A549 (cell line): Measurements from ENCODE around the gene SLC39A2. TPM values are rescaled to one million over a fixed set of nuclear protein-coding genes. Genes with fewer than 3 reads are reported as not detected.

Experiments used
- ATAC-seq, 2 experiments: fragments of 200-7000 bp in 1 of 2; fragments of >200 bp in 1 of 2; cut with Nextera tagmentation in 1 of 2; cut with Tn5 transposase in 1 of 2; 3 replicates each; pipeline versions ENCODE4 v1.8.0 to v1.9.1; 2018 to 2020; ENCODE audit warnings: mild to moderate bottlenecking in 1 of 2, moderate library complexity in 1 of 2
- CTCF ChIA-PET: fragments of 300-600 bp; sonication (Branson Sonifier 250); formaldehyde crosslinking; extraction: SDS; loops from one replicate; lab custom pipeline; 2021; ENCODE audit warnings: antibody characterized with exemption, inconsistent platforms; lab: Yijun Ruan, JAX
- POLR2A ChIA-PET: fragments of 350-600 bp; formaldehyde crosslinking; extraction: SDS; loops from one replicate; lab custom pipeline; 2021; ENCODE audit warnings: antibody characterized with exemption, inconsistent platforms; lab: Yijun Ruan, JAX
- DNase-seq, 2 experiments: peaks; one replicate each; pipeline versions ENCODE4 v3.0.0 to v3.0.0-alpha.2; 2011 to 2016; ENCODE audit warnings: low read depth in 1 of 2, low spot score in 1 of 2
- FAIRE-seq: peaks from 2 replicates; lab custom pipeline; 2011; peaks lifted over from hg19 to GRCh38; lab: Jason Lieb, UNC
- H3K27ac ChIP-seq, 2 experiments: fragments of >200 bp; sonication (Bioruptor Twin); formaldehyde crosslinking; 3 replicates each; pipeline ENCODE4 v1.5.1; 2016 to 2017
- H3K4me1 ChIP-seq: fragments of >200 bp; sonication (Bioruptor Twin); formaldehyde crosslinking; 3 replicates; pipeline ENCODE4 v1.6.1; 2016
- H3K4me2 ChIP-seq: fragments of >200 bp; sonication (Bioruptor Twin); formaldehyde crosslinking; 3 replicates; pipeline ENCODE4 v1.6.1; 2016
- H3K4me3 ChIP-seq: fragments of >200 bp; sonication (Bioruptor Twin); formaldehyde crosslinking; 3 replicates; pipeline ENCODE4 v1.5.1; 2016
- H3K9me3 ChIP-seq: fragments of >200 bp; sonication (Bioruptor Twin); formaldehyde crosslinking; 3 replicates; pipeline ENCODE4 v1.6.1; 2016
- CBX8 ChIP-seq: fragments of 200-600 bp; sonication (generic); IDR thresholded peaks from 2 replicates; pipeline ENCODE4 v1.6.1; 2016
- CEBPB ChIP-seq, 2 experiments: fragments of >200 bp in 1 of 2; sonication (Bioruptor Twin) in 1 of 2; formaldehyde crosslinking in 1 of 2; IDR thresholded peaks; 2 replicates each; pipeline ENCODE4 v1.6.1; 2012 to 2016
- EHMT2 ChIP-seq: fragments of 200-600 bp; sonication (generic); IDR thresholded peaks from 2 replicates; pipeline ENCODE4 v1.6.1; 2016; ENCODE audit warnings: antibody characterized with exemption, low read depth, mild to moderate bottlenecking, moderate library complexity
- EP300 ChIP-seq, 2 experiments: fragments of >200 bp; sonication (Bioruptor Twin); formaldehyde crosslinking; IDR thresholded peaks; 2 replicates in 1 of 2; 3 replicates in 1 of 2; pipeline ENCODE4 v1.6.1; 2016 to 2017
- FOXS1 ChIP-seq: fragments of 250-450 bp; sonication (Bioruptor Pico); IDR thresholded peaks from 2 replicates; pipeline ENCODE4 v1.5.0; 2020; ENCODE audit warnings: mild to moderate bottlenecking, moderate library complexity
- HDAC2 ChIP-seq: fragments of 200-600 bp; sonication (generic); IDR thresholded peaks from 2 replicates; pipeline ENCODE4 v1.6.1; 2016
- HMGXB4 ChIP-seq: fragments of 250-450 bp; sonication (Bioruptor Pico); IDR thresholded peaks from 2 replicates; pipeline ENCODE4 v1.5.0; 2021; ENCODE audit warnings: mild to moderate bottlenecking, moderate library complexity, borderline replicate concordance
- HOXA7 ChIP-seq: fragments of 250-450 bp; sonication (Bioruptor Pico); IDR thresholded peaks from 2 replicates; pipeline ENCODE4 v1.5.0; 2020; ENCODE audit warnings: mild to moderate bottlenecking, moderate library complexity
- HOXB13 ChIP-seq: fragments of 250-450 bp; sonication (Bioruptor Pico); IDR thresholded peaks from 2 replicates; pipeline ENCODE4 v1.5.0; 2020; ENCODE audit warnings: low read depth, mild to moderate bottlenecking, moderate library complexity
- HOXB5 ChIP-seq: fragments of 250-450 bp; sonication (Bioruptor Pico); IDR thresholded peaks from 2 replicates; pipeline ENCODE4 v1.5.0; 2020; ENCODE audit warnings: mild to moderate bottlenecking, moderate library complexity
- MAZ ChIP-seq: fragments of 150-350 bp; IDR thresholded peaks from 2 replicates; pipeline ENCODE4 v1.6.1; 2014; ENCODE audit warnings: antibody characterized with exemption, low read depth, low read length, borderline replicate concordance
- MYC ChIP-seq: IDR thresholded peaks from 2 replicates; pipeline ENCODE4 v1.6.1; 2012; ENCODE audit warnings: mild to moderate bottlenecking, inconsistent platforms, low read length, improper control_type of control experiment, borderline replicate concordance
- NR3C1 ChIP-seq: fragments of >200 bp; sonication (Bioruptor Twin); formaldehyde crosslinking; IDR thresholded peaks from 3 replicates; pipeline ENCODE4 v1.6.1; 2017
- PHF8 ChIP-seq: fragments of 200-600 bp; sonication (generic); IDR thresholded peaks from 2 replicates; pipeline ENCODE4 v1.6.1; 2016; ENCODE audit warnings: low read depth, mild to moderate bottlenecking, antibody characterized with exemption, moderate library complexity, borderline replicate concordance
- POLR2AphosphoS2 ChIP-seq: conservative IDR thresholded peaks from 2 replicates; pipeline ENCODE4 v1.6.1; 2012; ENCODE audit warnings: low read length, improper control_type of control experiment, inconsistent platforms
- RNF2 ChIP-seq: fragments of 200-600 bp; sonication (generic); IDR thresholded peaks from 2 replicates; pipeline ENCODE4 v1.6.1; 2016; ENCODE audit warnings: low read depth, mild to moderate bottlenecking, antibody characterized with exemption, moderate library complexity, borderline replicate concordance
- SMC3 ChIP-seq: fragments of >200 bp; sonication (Bioruptor Twin); formaldehyde crosslinking; IDR thresholded peaks from 3 replicates; pipeline ENCODE4 v1.6.1; 2018; ENCODE audit warnings: inconsistent platforms
- SREBF2 ChIP-seq: fragments of 450-650 bp; IDR thresholded peaks from 2 replicates; pipeline ENCODE4 v1.6.1; 2014; ENCODE audit warnings: mild to moderate bottlenecking, moderate library complexity
- TFCP2L1 ChIP-seq: fragments of 250-450 bp; sonication (Bioruptor Pico); IDR thresholded peaks from 2 replicates; pipeline ENCODE4 v1.5.0; 2021; ENCODE audit warnings: mild to moderate bottlenecking
- TP53 ChIP-seq: fragments of 250-450 bp; sonication (Bioruptor Pico); IDR thresholded peaks from 2 replicates; pipeline ENCODE4 v1.5.0; 2021; ENCODE audit warnings: mild to moderate bottlenecking, moderate library complexity
- USF2 ChIP-seq: fragments of 450-650 bp; IDR thresholded peaks from 2 replicates; pipeline ENCODE4 v1.6.1; 2014; ENCODE audit warnings: antibody characterized with exemption
- WGBS: methylation state at CpG from one replicate; pipeline ENCODE4 v1.1.6; 2017; ENCODE audit errors: missing lambda C conversion rate; 5-methylcytosine and 5-hydroxymethylcytosine counted together
- polyA plus RNA-seq, 4 experiments: library from polyadenylated mRNA; depleted of rRNA in 3 of 4; stranded (reverse); fragments of >200 nt; fragmentation: RNase III in 1 of 4; extraction: RNeasy Plus Mini Kit Qiagen cat#74134 plus additional on column Dnase treatment in 1 of 4; gene quantifications; 2 replicates in 3 of 4; 3 replicates in 1 of 4; pipeline ENCODE4 v1.2.3, GENCODE V29; 2011 to 2017
- TF ChIP-seq, protein P1 (sequence below): fragments of >200 bp; sonication (Bioruptor Twin); formaldehyde crosslinking; IDR thresholded peaks from 3 replicates; pipeline ENCODE4 v1.5.1; 2016
- TF ChIP-seq, protein P2 (sequence below): IDR thresholded peaks from 2 replicates; pipeline ENCODE4 v1.6.1; 2012
- TF ChIP-seq, protein P3 (sequence below): fragments of >200 bp; sonication (Bioruptor Twin); formaldehyde crosslinking; IDR thresholded peaks from 3 replicates; pipeline ENCODE4 v1.6.1; 2016

Gene SLC39A2
- polyA plus RNA-seq, 2 of the 4 experiments (the other 2 are of a cell fraction) = not detected

GRCh38 chr14:21026274-21026987, 27.3 kb downstream of the SLC39A2 start:
- Histone ChIP-seq H3K9me3 (no peaks in the 10 kb centered on the region), H3K4me2 (no peak overlapping the region), H3K4me3 (no peak overlapping the region), H3K4me1 (0 out of 3 replicates have a peak, but pooled peaks cover 3% of the 10 kb centered on the region), H3K27ac (no peak overlapping the region)
- CTCF ChIA-PET = interaction anchor here (0.9 to 12.5 kb wide), 8 partner anchors 9 to 614 kb away, joined by 3 to 210 read pairs (median 6); no protein-coding TSS in a partner anchor
- POLR2A ChIA-PET = no interaction called here
- TF ChIP-seq FOXS1 (CRISPR knock-in tag) (no peak), EHMT2 (no peak), NR3C1 (no peak), RNF2 (no peak), SREBF2 (no peak), CEBPB (IDR thresholded peaks at IDR 0.05) (no peak), SMC3 (no peak), EP300 (IDR thresholded peaks at IDR 0.05) (no peak), HOXB13 (CRISPR knock-in tag) (no peak), PHF8 (no peak)
- no peak for DNase-seq
- WGBS = 80% methylated on average over 5 of the region's 7 CpGs
- no peak for ATAC-seq
- no peak for FAIRE-seq

DNA sequence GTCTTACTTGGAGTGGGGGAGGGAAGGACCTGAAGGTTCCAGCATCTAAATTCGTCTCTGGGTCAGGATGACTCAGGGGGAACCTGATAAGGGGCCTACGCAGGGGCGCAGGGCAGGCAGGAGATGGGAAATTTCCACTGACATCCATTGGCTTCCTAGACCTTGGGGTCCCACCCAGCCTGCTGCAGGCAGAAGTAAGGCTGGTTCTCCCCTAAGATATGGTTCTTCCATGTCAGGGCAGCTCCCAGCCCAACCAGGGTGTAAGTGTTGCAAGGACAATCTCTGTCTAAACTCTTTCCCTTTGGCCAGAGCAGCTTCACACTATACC, 27.9 kb downstream of the SLC39A2 start:
- Histone ChIP-seq H3K9me3 (no peaks in the 10 kb centered on the region), H3K4me2 (no peak overlapping the region)
- no peak for FAIRE-seq
- POLR2A ChIA-PET = no interaction called here
- CTCF ChIA-PET = interaction anchor here (1.2 to 12.5 kb wide), 7 partner anchors 9 to 66 kb away, joined by 3 to 210 read pairs (median 8); no protein-coding TSS in a partner anchor
- TF ChIP-seq USF2 = no peak
- TF ChIP-seq, protein P1, sequence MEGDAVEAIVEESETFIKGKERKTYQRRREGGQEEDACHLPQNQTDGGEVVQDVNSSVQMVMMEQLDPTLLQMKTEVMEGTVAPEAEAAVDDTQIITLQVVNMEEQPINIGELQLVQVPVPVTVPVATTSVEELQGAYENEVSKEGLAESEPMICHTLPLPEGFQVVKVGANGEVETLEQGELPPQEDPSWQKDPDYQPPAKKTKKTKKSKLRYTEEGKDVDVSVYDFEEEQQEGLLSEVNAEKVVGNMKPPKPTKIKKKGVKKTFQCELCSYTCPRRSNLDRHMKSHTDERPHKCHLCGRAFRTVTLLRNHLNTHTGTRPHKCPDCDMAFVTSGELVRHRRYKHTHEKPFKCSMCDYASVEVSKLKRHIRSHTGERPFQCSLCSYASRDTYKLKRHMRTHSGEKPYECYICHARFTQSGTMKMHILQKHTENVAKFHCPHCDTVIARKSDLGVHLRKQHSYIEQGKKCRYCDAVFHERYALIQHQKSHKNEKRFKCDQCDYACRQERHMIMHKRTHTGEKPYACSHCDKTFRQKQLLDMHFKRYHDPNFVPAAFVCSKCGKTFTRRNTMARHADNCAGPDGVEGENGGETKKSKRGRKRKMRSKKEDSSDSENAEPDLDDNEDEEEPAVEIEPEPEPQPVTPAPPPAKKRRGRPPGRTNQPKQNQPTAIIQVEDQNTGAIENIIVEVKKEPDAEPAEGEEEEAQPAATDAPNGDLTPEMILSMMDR = no peak
- TF ChIP-seq, all 56 proteins: peak for 0
- WGBS = 60% methylated on average over 3 of the region's 3 CpGs
- Histone ChIP-seq H3K27ac (no peak overlapping the region), H3K4me3 (no peak overlapping the region), H3K4me1 (0 out of 3 replicates have a peak, but pooled peaks cover 3% of the 10 kb centered on the region)
- DNase-seq (no peak), ATAC-seq (no peak)

- POLR2A ChIA-PET = no interaction called here
- no peak within 1 kb of the TSS for H3K4me2 ChIP-seq
- 0 out of 3 replicates have a peak, but pooled peaks cover 3% of the 10 kb centered on the region for H3K4me1 ChIP-seq
- DNase-seq = no peak
- no peak for ATAC-seq
- CTCF ChIA-PET = interaction anchor here (0.7 to 12.5 kb wide), 5 partner anchors 10 to 332 kb away, joined by 3 to 210 read pairs (median 3); no protein-coding TSS in a partner anchor
- no peak within 1 kb of the TSS for H3K4me3 ChIP-seq
- TF ChIP-seq POLR2AphosphoS2 (no peak), SREBF2 (no peak), MYC (no peak), CBX8 (no peak), USF2 (no peak), MAZ (no peak), HOXA7 (no peak), TP53 (no peak), HOXB5 (CRISPR knock-in tag) (no peak), HMGXB4 (CRISPR knock-in tag) (no peak), TFCP2L1 (no peak), HDAC2 (no peak)
- TF ChIP-seq, protein P2, sequence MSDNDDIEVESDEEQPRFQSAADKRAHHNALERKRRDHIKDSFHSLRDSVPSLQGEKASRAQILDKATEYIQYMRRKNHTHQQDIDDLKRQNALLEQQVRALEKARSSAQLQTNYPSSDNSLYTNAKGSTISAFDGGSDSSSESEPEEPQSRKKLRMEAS = no peak
- TF ChIP-seq, protein P3, sequence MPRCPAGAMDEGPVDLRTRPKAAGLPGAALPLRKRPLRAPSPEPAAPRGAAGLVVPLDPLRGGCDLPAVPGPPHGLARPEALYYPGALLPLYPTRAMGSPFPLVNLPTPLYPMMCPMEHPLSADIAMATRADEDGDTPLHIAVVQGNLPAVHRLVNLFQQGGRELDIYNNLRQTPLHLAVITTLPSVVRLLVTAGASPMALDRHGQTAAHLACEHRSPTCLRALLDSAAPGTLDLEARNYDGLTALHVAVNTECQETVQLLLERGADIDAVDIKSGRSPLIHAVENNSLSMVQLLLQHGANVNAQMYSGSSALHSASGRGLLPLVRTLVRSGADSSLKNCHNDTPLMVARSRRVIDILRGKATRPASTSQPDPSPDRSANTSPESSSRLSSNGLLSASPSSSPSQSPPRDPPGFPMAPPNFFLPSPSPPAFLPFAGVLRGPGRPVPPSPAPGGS = no peak
- WGBS = 81% methylated on average over 5 of the region's 5 CpGs
- no peaks in the 10 kb centered on the region for H3K9me3 ChIP-seq
- no peak for FAIRE-seq
- H3K27ac ChIP-seq = no peak within 1 kb of the TSS
Measured at GRCh38 chr14:21029917-21030316, 30.8 kb downstream of the SLC39A2 start, which contains the start of gene TPPP2. Gene TPPP2 (plus strand): TSS chr14:21030217. CDS start chr14:21030582, 365 bp downstream.
